HepG2 (cell line): ENCODE results near the gene AP1M1. TPM values are rescaled to one million over a fixed set of nuclear protein-coding genes. Genes with fewer than 3 reads are reported as not detected.

Source experiments
- BCL6 ChIP-seq: IDR thresholded peaks from 2 replicates; pipeline ENCODE4 v1.6.1; 2016; ENCODE audit warnings: missing genetic modification reagents, missing compliant biosample characterization
- CEBPG ChIP-seq: IDR thresholded peaks from 2 replicates; pipeline ENCODE4 v1.6.1; 2016
- CREB3 ChIP-seq: sonication (generic); formaldehyde crosslinking; IDR thresholded peaks from 2 replicates; pipeline ENCODE4 v1.5.0; 2020; ENCODE audit warnings: missing genetic modification reagents
- ELF3 ChIP-seq: IDR thresholded peaks from 2 replicates; pipeline ENCODE4 v1.6.1; 2016; ENCODE audit warnings: missing genetic modification reagents, missing compliant biosample characterization
- EP300 ChIP-seq, 3 experiments: sonication (generic) in 1 of 3; formaldehyde crosslinking in 1 of 3; IDR thresholded peaks; 2 replicates each; pipeline versions ENCODE4 v1.5.1 to v1.6.1; 2011 to 2020; ENCODE audit warnings: low read depth in 2 of 3, low read length in 2 of 3, borderline replicate concordance in 1 of 3, improper control_type of control experiment in 1 of 3, mild to moderate bottlenecking in 1 of 3, missing genetic modification reagents in 1 of 3, moderate library complexity in 1 of 3
- HES4 ChIP-seq: sonication (generic); formaldehyde crosslinking; IDR thresholded peaks from 2 replicates; pipeline ENCODE4 v1.9.0; 2021; ENCODE audit warnings: mild to moderate bottlenecking, missing genetic modification reagents, borderline replicate concordance
- MEIS1 ChIP-seq: sonication (generic); formaldehyde crosslinking; IDR thresholded peaks from 2 replicates; pipeline ENCODE4 v1.9.0; 2021; ENCODE audit warnings: mild to moderate bottlenecking, missing genetic modification reagents, moderate library complexity, borderline replicate concordance
- MTERF4 ChIP-seq: sonication (generic); formaldehyde crosslinking; IDR thresholded peaks from 2 replicates; pipeline ENCODE4 v1.8.0; 2023; ENCODE audit warnings: mild to moderate bottlenecking, missing genetic modification reagents
- SALL1 ChIP-seq: sonication (generic); formaldehyde crosslinking; IDR thresholded peaks from 2 replicates; pipeline ENCODE4 v1.8.0; 2022; ENCODE audit warnings: mild to moderate bottlenecking, missing genetic modification reagents
- ZIK1 ChIP-seq: sonication (generic); formaldehyde crosslinking; IDR thresholded peaks from 2 replicates; pipeline ENCODE4 v1.5.0; 2020; ENCODE audit warnings: mild to moderate bottlenecking, low read depth, missing genetic modification reagents, borderline replicate concordance
- ZNF264 ChIP-seq: sonication (generic); formaldehyde crosslinking; IDR thresholded peaks from 2 replicates; pipeline ENCODE4 v1.4.0; 2020; ENCODE audit warnings: missing genetic modification reagents
- ZNF292 ChIP-seq: sonication (generic); formaldehyde crosslinking; IDR thresholded peaks from 2 replicates; pipeline ENCODE4 v1.8.1; 2022; ENCODE audit warnings: mild to moderate bottlenecking, low read depth, missing genetic modification reagents, borderline replicate concordance
- ZNF543 ChIP-seq: sonication (generic); formaldehyde crosslinking; IDR thresholded peaks from 2 replicates; pipeline ENCODE4 v1.4.0; 2020; ENCODE audit warnings: mild to moderate bottlenecking, missing genetic modification reagents
- ZNF556 ChIP-seq: sonication (generic); formaldehyde crosslinking; IDR thresholded peaks from 2 replicates; pipeline ENCODE4 v1.4.0; 2020; ENCODE audit warnings: mild to moderate bottlenecking, missing genetic modification reagents, borderline replicate concordance
- ZNF564 ChIP-seq: sonication (generic); formaldehyde crosslinking; IDR thresholded peaks from 2 replicates; pipeline ENCODE4 v1.8.1; 2023; ENCODE audit warnings: mild to moderate bottlenecking, missing genetic modification reagents
- ZNF609 ChIP-seq: sonication (generic); formaldehyde crosslinking; IDR thresholded peaks from 2 replicates; pipeline ENCODE4 v1.4.0; 2020; ENCODE audit warnings: mild to moderate bottlenecking, missing genetic modification reagents, borderline replicate concordance
- ZNF776 ChIP-seq: sonication (generic); formaldehyde crosslinking; IDR thresholded peaks from 2 replicates; pipeline ENCODE4 v1.4.0; 2020; ENCODE audit warnings: mild to moderate bottlenecking, missing genetic modification reagents
- polyA plus RNA-seq, 8 experiments: library from polyadenylated mRNA; depleted of rRNA in 3 of 8; stranded (reverse) in 7 of 8; unstranded in 1 of 8; fragments of >200 nt; fragmentation: Illumina TruSeq in 4 of 8; extraction: Trizol in 4 of 8; gene quantifications; 2 replicates each; pipeline versions ENCODE4 v1.2.1 to v1.2.3, GENCODE V29; 2011 to 2016; ENCODE audit warnings: low read depth in 4 of 8, missing spikeins in 1 of 8, mixed read lengths in 1 of 8; ENCODE audit not compliant: insufficient read depth in 1 of 8
- total RNA-seq, 5 experiments: library from RNA; depleted of rRNA; stranded (reverse); fragments of >200 nt; fragmentation: Illumina TruSeq; extraction: Trizol; gene quantifications; 2 replicates each; pipeline ENCODE4 v1.2.3, GENCODE V29; 2016; ENCODE audit warnings: low read depth in 1 of 5

AP1M1 gene
- total and polyA plus RNA-seq, 2 of the 13 experiments (the other 11 are each of a cell fraction or from before 2014, with no cell fraction given) = 34.4 to 46.1 TPM

GRCh38 chr19:16200038-16201010 is 2.6 kb downstream of the AP1M1 start (continued):
- TF ChIP-seq MTERF4 = no peak
- no peak for TF ChIP-seq HES4 (CRISPR knock-in tag)
- TF ChIP-seq ZNF556 (CRISPR knock-in tag) = peak; percentile 87; the same call in 1 of the 2 replicates
- 0 out of 2 replicates have a peak, but pooled peaks have one; percentile 39 for TF ChIP-seq ZNF543 (CRISPR knock-in tag)
- peak; percentile 93 for TF ChIP-seq SALL1 (CRISPR knock-in tag)
- TF ChIP-seq ZNF264 (CRISPR knock-in tag) = peak; percentile 78; the same call in 1 of the 2 replicates
- TF ChIP-seq BCL6 (CRISPR knock-in tag) = peak; percentile 38; the same call in 1 of the 2 replicates
- peak; percentile 95; the same call in 1 of the 2 replicates for TF ChIP-seq ZNF292 (CRISPR knock-in tag)
- TF ChIP-seq ZNF564 = peak; percentile 53; the same call in 1 of the 2 replicates
- TF ChIP-seq ELF3 (CRISPR knock-in tag) = peak; percentile 58
- TF ChIP-seq EP300 (IDR thresholded peaks at IDR 0.05; ENCODE audit: low read depth in 2 of 2, low read length in 2 of 2) = peak; percentile 80 to 86
- peak; percentile 74 for TF ChIP-seq EP300 (CRISPR knock-in tag; IDR thresholded peaks at IDR 0.05; ENCODE audit: borderline replicate concordance)
- no peak for TF ChIP-seq ZIK1 (CRISPR knock-in tag)
- TF ChIP-seq MEIS1 = peak; percentile 56; the same call in 1 of the 2 replicates
- TF ChIP-seq ZNF776 = no peak
- TF ChIP-seq CREB3 (CRISPR knock-in tag) = no peak
- TF ChIP-seq CEBPG (CRISPR knock-in tag) = peak; percentile 99
- peak; percentile 77 for TF ChIP-seq ZNF609 (CRISPR knock-in tag)
